Activated CD8-positive, alpha-beta memory T cell treated with anti-CD3 and anti-CD28 coated beads for 36 hours (primary cell): ENCODE data around the gene KDM8. TPM values are rescaled to one million over a fixed set of nuclear protein-coding genes. Genes with fewer than 3 reads are reported as not detected.

Experiments
- CTCF ChIA-PET: fragments of 350-600 bp; sonication (Branson Sonifier 250); formaldehyde crosslinking; loops from one replicate; lab custom pipeline; 2021; ENCODE audit warnings: antibody characterized with exemption; lab: Charles Lee
- POLR2A ChIA-PET: fragments of 350-600 bp; sonication (Branson Sonifier 250); formaldehyde crosslinking; loops from one replicate; lab custom pipeline; 2021; ENCODE audit warnings: antibody characterized with exemption; lab: Charles Lee
- total RNA-seq, 2 experiments: library from RNA; stranded (reverse); gene quantifications; one replicate each; pipeline ENCODE4 v1.2.3, GENCODE V29; 2021

The KDM8 gene
- total RNA-seq, 2 experiments from 2014 or later, result 8.4 to 8.8 TPM

DNA sequence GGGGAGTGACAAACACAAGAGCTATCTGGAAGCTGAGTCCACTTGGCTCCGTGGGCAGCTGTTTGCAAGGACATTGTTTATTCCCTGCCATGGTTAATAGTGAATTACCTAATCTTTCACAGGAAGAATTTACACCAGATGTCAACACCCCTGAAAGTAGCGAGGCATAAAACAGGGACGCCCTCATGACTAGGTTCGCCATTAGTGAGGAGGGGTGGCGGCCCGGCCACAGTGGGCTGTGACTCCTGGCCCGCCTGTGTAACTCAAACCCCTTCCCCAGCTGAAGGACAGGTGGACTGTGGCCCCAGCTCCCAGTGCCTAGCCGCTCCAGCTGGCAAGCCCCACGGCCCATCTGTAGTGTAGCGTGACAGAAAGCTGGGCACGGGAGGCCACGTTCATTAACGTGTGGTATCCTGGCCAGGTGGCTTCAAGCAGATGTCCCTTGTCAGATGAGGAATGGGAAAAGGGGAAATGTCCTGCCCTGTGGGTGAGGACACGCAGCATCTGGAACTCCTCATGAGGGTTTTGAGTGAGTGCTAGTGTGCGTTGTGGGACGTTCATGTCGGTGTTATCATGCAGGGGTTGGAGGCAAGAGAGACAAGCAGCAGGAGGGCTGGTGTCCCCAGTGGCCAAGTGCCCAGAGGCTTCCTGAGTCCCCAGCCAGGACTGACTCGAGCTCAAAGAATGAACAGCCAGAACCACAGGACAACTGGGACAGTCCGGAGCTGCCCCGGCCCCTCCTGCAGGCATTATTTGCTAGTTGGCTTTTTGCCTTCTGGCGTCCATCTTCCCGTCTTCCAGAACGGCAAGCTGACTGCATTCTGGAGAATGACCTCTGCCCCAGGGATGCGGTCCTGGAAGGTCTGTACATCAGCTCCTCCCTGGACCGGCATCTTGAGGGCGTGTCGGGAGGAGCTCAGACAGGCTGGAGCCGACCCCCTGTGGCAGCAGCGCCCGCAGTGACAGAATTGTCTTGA lies 19.2 kb downstream of the KDM8 start:
- CTCF ChIA-PET, result interaction anchor here (0.7 to 0.9 kb wide), 3 partner anchors 8 to 138 kb away, joined by 3 to 4 read pairs (median 4); no protein-coding TSS in a partner anchor
- POLR2A ChIA-PET, result no interaction called here

DNA sequence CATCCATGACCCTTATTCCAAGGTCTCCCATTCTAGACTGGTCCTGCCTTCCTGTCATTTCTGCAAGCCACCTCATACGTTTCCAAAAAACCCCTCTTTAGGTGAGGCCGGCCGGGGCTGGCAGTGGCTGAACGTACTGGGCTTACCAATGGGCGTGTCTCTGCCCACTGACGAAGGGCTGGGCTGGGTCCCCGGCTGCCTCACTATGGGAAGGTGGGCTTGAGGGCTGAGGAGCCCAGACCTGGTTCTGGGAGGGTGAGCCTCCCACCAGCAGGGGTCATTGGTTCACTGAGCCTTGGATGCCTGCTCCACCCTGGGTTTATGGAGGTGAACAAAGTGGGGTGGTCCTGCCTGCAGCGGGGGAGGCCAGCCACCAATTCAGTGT lies 19.9 kb downstream of the KDM8 start:
- CTCF ChIA-PET, result interaction anchor here (0.7 kb wide), 1 partner anchor 11 kb away, joined by 4 read pairs; no protein-coding TSS in a partner anchor

DNA sequence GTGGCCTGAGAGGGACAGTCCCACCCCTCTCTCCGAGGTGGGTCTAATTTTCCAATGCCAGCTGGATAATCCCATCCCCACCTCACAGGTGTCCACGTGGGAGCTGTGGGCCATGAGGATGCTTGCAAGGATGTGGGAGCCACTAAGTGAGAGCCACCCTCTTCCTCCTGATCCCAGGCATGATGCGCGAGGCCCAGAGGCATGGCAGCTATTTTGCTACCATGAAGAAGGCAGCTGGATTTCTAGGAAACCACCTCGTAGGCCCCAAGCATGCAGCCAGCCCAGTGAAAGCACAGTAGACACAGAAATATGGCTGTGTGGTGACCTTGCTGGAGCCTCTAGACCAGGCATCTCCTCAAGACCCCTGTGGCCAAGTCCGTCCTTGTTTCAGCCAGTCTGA lies 20.4 kb downstream of the KDM8 start:
- ChIA-PET CTCF (interaction anchor here (1.3 kb wide), 1 partner anchor 143 kb away, joined by 4 read pairs; no protein-coding TSS in a partner anchor), POLR2A (no interaction called here)

More for the DNA sequence above, 19.9 kb downstream of the KDM8 start:
- POLR2A ChIA-PET, result no interaction called here

DNA sequence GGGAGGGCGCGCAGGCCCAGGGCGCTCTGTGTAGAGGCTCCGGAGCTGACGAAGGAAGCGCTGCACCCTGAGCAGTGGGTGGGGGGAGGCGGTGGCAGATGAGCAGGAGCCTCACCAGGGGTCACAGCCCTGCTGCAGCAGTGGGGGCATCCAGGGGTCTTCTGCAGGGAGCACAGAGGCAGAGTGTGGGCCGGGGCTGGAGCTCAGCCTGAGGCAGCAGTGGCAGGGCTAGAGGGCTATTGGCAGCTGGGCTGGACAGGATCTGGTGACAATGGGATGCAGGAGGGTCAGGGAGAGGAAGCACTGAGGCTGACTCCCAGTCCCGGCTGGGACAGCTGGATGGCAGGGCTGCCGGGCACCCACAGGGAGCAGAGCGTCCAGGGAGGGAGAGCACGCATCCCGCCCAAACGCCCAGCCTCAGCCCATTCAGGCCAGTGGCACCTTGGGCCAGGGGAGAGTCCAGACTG lies 21.0 kb downstream of the KDM8 start:
- POLR2A ChIA-PET, result no interaction called here
- CTCF ChIA-PET, result interaction anchor here (0.8 to 1.3 kb wide), 2 partner anchors 69 to 143 kb away, joined by 3 to 4 read pairs; no protein-coding TSS in a partner anchor

DNA sequence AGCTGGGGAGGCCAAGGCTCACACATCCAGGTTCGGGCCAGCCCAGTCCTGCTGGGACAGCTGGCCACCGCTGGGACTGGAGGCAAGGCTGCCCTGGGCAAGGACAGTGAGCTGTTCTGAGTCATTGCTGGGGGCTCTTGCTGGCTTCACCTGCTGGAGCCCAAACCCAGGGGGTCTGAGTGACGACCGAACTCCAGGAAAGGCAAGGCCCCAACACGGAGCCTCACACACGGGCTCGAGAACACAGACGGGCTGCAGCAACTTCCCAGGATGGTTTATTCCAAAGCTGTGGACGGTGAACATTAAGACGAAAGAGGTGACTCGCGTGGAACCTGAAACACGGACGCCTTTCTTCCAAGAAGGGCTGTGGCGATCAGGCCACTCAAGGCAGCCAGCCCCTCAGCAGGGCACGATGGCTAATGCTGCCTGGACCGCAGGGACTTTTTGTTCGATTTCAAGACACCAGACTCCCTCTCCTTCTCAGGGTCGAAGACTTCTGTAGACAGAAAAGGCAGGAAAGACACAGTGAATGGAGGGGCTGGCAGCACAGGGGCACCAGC lies 21.5 kb downstream of the KDM8 start:
- ChIA-PET CTCF (interaction anchor here (0.8 to 2.3 kb wide), 3 partner anchors 11 to 142 kb away, joined by 3 to 12 read pairs (median 4); no protein-coding TSS in a partner anchor), POLR2A (no interaction called here)

DNA sequence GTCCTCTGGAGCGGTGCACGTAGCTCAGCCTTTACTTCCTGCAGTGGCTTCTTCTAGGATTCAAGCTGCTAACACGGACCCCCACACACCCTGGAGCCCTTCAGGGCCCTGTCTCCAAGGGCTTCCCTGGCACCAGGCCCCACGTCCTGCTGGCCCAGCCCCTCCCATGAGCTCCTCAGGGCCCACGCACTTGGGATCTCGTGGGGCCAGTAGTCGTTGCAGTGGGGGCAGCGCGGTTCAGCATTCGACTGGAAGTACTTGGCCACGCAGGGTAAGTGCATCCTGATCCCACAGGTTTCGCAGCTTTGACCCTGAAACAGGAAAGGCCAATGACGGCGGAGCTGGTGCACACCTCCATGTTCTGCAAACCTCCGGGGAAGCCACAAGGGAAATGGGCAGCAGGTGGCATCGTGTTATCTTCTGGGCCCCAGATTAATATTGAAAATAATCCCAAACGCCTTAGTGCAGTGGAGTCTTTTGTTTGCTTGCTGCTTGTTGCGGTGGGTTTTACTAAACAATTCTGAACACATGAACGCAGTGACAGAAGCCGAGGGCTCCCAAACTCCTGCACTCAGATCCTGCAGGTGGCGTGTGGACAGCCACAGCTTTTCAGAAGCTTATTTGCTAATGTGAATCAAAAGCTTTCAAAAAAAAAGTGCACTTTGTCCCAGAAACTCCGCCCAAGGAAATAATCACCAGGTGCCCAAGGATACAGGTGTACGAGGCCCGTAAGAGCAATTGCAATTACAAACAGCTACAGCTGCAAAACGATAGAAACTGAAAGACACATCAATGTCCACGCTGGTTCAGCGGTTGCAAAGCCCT lies 22.4 kb downstream of the KDM8 start:
- ChIA-PET CTCF (interaction anchor here (2.3 kb wide), 1 partner anchor 10 kb away, joined by 12 read pairs; no protein-coding TSS in a partner anchor), POLR2A (no interaction called here)

DNA sequence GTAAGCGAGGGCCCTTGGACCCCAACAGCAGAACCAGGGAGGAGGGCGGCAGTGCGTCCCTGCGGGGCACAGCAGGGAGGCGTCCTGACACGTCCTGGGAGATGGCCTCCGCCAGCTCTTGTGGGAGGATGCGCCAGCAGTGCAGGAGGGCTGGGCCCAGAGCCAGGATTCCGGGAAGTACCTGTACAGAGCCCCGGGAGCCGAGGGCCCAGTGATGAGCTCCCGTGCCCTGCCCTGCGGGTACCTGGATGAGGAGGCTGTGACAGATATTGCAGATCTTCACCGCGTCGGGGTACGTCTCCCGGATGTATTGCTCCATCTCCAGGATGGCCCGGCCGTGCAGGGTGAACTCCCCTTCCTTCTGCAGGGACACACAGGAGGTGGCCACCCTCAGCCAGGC lies 23.1 kb downstream of the KDM8 start:
- CTCF ChIA-PET, result interaction anchor here (2.3 kb wide), 1 partner anchor 9 kb away, joined by 12 read pairs; no protein-coding TSS in a partner anchor

DNA sequence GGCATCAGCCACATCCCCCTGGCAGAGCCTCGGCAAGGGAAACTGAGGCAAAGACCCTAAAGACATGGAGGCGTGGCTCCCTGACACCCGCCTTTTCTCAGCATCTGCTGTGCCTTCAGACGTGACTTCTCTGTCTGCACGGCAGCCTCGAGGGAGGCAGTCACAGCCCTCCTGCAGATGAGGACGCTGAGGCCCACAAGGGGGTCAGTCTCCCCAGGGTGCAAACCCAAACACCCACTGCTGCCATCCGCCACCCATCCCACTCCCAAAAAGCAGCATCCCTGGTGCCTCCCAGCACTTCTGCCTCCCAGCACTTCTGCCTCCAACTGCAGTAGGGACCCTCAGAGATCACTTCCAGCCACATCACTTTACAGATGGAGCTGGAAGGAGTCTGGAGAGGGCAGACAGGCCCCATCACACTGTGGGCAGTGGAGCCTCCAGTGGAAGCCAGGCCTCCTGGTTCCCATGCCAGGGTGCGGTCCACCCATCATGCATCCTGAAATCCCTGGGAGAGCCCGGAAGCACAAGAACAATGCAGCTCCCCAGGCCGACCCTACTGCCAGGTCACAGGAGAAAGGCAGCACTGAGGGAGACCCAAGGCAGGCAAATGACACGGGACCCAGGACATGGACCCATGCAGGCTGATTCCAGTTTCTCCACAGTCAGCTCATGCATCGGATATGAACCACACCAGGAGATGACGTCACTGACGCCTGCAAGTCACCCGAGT lies 23.8 kb downstream of the KDM8 start:
- ChIA-PET CTCF (interaction anchor here (0.6 to 2.3 kb wide), 2 partner anchors 8 to 130 kb away, joined by 3 to 12 read pairs; no protein-coding TSS in a partner anchor), POLR2A (interaction anchor here (0.6 kb wide), 1 partner anchor 147 kb away, joined by 4 read pairs; no protein-coding TSS in a partner anchor)

More for the DNA sequence above, 23.1 kb downstream of the KDM8 start:
- POLR2A ChIA-PET, result no interaction called here

DNA sequence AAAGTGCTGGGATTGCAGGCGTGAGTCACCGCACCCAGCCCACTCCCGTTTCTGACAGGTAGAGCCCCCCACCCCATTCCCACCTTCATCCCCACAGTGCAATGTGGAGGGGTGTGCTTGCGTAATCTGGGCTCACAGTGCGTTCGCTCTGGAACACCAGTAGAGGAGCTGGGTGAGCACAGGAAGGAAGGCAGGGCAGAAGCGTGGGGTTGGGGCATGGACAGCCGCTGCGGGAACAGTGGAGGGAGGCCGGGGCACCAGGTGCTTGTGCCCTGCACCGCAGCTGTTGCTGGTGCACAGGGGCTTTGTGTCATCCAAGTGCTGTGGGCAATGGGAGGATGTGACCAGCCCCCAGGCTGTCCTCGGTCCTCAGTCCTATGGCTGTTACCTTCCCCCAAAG lies 24.7 kb downstream of the KDM8 start:
- ChIA-PET CTCF (no interaction called here), POLR2A (no interaction called here)

DNA sequence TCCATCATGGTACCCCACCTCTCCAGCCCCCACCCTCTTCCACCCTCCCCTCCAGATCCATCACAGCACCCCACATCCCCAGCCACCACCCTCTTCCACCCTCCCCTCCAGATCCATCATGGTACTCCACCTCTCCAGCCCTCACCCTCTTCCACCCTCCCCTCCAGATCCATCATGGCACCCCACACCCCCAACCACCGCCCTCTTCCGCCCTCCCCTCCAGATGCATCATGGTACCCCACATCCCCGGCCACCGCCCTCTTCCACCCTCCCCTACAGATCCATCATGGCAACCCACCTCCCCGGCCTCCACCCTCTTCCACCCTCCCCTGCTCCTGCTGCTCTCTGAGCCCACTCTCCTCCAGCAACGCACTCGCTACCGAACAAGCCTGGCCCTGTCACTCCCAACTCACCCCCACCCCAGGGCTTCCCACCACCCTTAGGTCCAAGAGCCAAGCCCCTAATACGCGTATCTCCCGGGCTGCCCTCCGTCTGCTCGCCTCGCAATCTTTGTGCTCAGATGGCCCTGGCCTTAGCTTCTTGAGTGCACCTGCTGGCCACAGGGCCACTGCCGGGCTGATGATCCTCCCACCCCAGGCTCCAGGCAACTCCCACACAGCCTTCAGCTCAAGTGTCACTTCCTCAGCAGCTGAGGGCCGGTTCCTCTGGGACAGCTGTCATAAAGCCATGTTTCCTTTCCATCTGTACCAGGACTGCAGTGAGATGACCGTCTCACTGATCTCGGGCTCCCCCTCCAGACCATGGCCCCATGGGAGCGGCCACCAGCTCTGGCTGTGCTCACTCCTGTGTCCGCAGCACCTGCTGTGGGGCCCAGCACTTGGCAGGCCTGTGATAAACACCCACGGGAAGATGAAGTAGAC lies 25.5 kb downstream of the KDM8 start:
- CTCF ChIA-PET, result no interaction called here
- POLR2A ChIA-PET, result interaction anchor here (0.9 kb wide), 1 partner anchor 139 kb away, joined by 3 read pairs; no protein-coding TSS in a partner anchor

DNA sequence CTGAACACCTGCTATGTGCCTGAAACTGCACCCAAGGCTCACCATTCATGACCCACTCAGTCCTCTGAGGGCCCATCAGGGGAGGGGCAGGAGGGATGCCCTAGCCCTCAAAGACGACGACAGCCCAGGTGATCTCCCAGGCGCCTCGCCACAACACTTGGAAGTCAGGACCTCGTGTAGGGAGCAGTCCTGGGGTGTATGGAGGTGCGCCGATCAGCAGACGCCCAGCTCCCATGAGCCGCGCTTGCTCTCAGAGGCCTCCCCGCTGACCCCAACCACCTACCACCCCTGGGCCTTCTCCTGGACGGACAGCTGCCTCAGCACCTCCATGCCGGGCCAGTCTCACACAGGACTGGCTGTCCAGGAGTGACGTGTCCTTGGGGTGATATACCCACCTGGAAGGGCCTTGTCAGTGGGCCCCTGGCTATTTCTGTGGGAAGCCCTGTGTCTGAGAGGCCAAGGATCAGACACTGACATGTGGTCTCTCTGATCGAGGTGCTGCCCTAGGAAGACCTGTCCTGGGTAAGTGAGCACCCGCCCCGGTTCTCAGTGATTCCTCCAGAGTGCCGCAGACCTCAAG lies 26.7 kb downstream of the KDM8 start:
- POLR2A ChIA-PET, result interaction anchor here (0.9 kb wide), 1 partner anchor 138 kb away, joined by 3 read pairs; no protein-coding TSS in a partner anchor
- CTCF ChIA-PET, result interaction anchor here (0.6 to 2.7 kb wide), 16 partner anchors 8 to 226 kb away, joined by 3 to 21 read pairs (median 3); no protein-coding TSS in a partner anchor

DNA sequence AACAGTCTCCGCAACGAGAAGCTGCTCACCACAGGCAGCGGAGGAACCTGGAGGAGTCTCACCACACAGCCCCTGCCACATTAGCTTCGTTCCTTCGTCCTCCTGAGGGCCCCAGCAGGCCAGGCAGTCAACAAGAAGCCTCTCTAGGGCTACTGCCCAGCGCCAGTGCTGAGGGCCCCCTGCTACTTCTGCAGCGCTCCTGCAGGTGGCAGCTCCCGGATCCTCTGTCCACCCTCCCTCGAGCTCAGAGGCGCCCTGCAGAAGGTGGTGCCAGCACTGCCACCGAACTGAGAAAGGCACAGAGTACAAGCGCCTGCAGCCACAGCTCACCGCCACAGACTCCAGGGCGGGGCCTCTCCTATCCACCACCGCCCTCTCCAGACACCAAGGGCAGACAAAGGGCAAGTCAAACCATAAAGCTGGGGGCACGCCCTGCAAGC lies 27.3 kb downstream of the KDM8 start:
- POLR2A ChIA-PET, result interaction anchor here (0.7 to 0.8 kb wide), 2 partner anchors 43 to 87 kb away, joined by 3 to 4 read pairs; no protein-coding TSS in a partner anchor
- CTCF ChIA-PET, result interaction anchor here (0.5 to 2.7 kb wide), 18 partner anchors 9 to 226 kb away, joined by 3 to 21 read pairs (median 3); no protein-coding TSS in a partner anchor

DNA sequence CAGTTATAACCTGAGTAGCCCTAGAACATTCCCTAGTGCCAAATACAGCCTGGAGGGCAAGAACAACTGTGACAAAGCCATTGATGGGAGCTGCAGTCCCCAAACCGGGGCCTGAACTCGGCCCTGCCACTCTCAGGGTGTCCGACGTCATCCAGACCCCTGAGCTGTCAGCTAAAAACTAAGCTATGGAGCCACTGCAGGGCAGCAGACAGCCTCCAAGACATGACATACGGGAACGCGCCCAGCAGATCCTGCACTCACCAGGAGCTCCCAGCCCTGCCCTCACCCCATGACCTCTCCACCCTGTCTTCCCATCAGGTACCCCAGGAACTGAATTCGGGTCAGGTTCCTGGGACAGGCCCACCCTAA lies 28.4 kb downstream of the KDM8 start:
- CTCF ChIA-PET, result interaction anchor here (1.0 to 2.7 kb wide), 5 partner anchors 50 to 220 kb away, joined by 3 to 21 read pairs (median 3); no protein-coding TSS in a partner anchor
- POLR2A ChIA-PET, result interaction anchor here (0.7 to 1.0 kb wide), 3 partner anchors 85 to 136 kb away, joined by 3 to 4 read pairs (median 3); no protein-coding TSS in a partner anchor

DNA sequence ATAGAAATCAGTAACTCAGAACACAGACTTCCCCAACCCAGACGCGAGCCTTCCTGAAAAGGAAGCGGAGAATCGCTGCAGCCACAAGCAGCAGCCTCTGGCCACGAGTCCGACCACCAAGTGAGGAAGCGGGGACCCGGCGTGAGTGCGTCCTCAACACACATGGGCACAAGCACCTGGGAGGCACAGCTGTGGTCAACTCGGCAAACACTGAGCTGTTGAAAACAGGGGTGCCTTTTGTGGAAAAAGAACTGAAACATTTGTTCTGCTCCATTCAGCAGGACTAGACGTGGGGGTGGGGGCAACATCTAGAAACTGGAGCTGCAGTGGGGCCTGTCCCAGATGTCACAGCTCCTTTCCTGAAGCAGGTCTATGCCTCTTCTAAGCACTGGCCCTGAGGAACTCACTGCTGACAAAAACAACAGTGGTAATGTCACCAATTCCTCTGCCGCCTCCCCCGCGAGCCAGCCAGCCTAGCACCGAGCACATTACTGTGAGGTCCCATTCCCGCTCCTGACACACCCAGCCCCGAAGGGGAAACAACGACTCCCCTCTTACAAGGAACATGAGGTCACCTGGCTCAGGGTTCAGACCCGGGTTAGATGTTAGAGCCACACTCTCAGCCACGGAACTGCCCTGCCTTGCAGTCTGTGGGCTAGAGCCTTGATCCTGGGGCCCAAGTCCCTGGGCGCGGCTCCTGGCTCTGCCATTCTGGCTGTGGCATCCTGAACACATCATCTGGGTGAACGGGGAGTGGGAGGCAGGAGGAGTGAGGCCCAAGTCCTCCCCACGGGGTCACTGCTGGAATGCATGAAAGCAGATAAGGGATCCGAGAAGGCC lies 29.0 kb downstream of the KDM8 start:
- CTCF ChIA-PET, result interaction anchor here (1.0 to 5.3 kb wide), 7 partner anchors 53 to 219 kb away, joined by 3 to 76 read pairs (median 21); no protein-coding TSS in a partner anchor
- POLR2A ChIA-PET, result interaction anchor here (0.7 to 1.0 kb wide), 4 partner anchors 84 to 231 kb away, joined by 3 to 4 read pairs (median 3); no protein-coding TSS in a partner anchor
